AG04450 (cell line): ENCODE data around the gene HK2. TPM values are rescaled to one million over a fixed set of nuclear protein-coding genes. Genes with fewer than 3 reads are reported as not detected.
A peak's percentile ranks its signal among the peaks of the same experiment; 100 is the strongest.
"Not testable (repeated sequence)": the region's sequence is repeated elsewhere in the genome, so short reads cannot be mapped to it uniquely, and the experiment has no call there.

Experiments
- CTCF ChIA-PET: fragments of 300-600, 350-600 bp; formaldehyde crosslinking; extraction: SDS; loops from one replicate; lab custom pipeline; 2022; ENCODE audit warnings: antibody characterized with exemption, inconsistent platforms; lab: Charles Lee
- POLR2A ChIA-PET: fragments of 350-600 bp; formaldehyde crosslinking; extraction: SDS; loops from one replicate; lab custom pipeline; 2021; ENCODE audit warnings: antibody characterized with exemption, inconsistent platforms; lab: Yijun Ruan, JAX
- DNase-seq: peaks from one replicate; pipeline ENCODE4 v3.0.0-alpha.2; 2011; ENCODE audit warnings: low read depth, low spot score
- H3K27ac ChIP-seq: one replicate; pipeline ENCODE4 v1.5.1; 2012; ENCODE audit warnings: low read depth, low read length, control low read depth
- H3K27me3 ChIP-seq: one replicate; pipeline ENCODE4 v1.6.0; 2012; ENCODE audit warnings: low read length; ENCODE audit not compliant: control insufficient read depth, insufficient read depth
- H3K4me3 ChIP-seq: 2 replicates; pipeline ENCODE4 v1.5.1; 2011; ENCODE audit warnings: mild to moderate bottlenecking, low read depth, low read length, control low read depth
- H3K9me3 ChIP-seq: 2 replicates; pipeline ENCODE4 v1.5.1; 2012; ENCODE audit warnings: low read length; ENCODE audit not compliant: control insufficient read depth, insufficient read depth
- polyA plus RNA-seq: library from polyadenylated mRNA; depleted of rRNA; stranded (reverse); fragments of >200 nt; gene quantifications from 2 replicates; pipeline ENCODE4 v1.2.3, GENCODE V29; 2011
- TF ChIP-seq, protein P1 (sequence below): IDR thresholded peaks from 2 replicates; pipeline ENCODE4 v1.5.1; 2011; ENCODE audit warnings: low read depth, low read length, control low read depth, inconsistent platforms

The HK2 gene
- polyA plus RNA-seq, 1 experiment = 12.5 TPM

DNA sequence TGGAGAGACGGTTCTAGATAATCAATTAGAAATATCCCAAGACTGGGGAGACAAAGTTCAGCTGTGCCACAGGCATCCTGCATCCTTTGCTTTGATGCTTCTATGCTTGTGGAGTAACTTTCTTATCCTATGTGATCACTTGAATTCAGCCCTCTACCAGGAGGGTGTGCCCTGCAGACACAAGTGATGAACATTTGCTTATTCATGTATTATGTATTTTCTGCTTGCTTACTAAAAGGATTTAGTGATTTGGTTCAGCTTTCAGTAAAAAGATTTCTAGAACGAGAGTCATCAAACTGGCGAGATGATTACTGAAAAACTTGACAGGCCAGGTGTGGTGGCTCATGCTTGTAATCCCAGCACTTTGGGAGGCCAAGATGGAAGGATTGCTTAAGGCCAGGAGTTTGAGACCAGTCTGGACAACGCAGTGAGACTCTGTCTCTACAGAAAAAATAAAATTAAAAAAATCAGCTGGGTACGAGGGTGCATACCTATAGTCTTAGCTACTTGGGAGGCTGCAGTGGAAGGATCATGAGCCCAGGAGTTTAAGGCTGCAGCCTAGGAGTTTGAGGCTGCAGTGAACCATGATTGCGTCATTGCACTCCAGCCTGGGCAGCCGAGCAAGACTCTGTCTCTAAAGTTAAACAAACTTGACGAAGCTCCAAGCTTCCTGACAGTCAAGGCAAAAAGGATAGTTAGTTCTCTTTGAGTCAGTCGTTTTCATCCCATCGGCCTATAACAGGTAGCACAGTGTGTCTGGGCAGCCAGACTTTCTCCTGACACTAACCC is 13.3 kb downstream of the HK2 start:
- CTCF ChIA-PET = interaction anchor here (1.3 to 1.7 kb wide), 2 partner anchors 10 to 29 kb away, joined by 8 to 11 read pairs; no protein-coding TSS in a partner anchor
- H3K27me3 ChIP-seq = no peaks in the 10 kb centered on the region

DNA sequence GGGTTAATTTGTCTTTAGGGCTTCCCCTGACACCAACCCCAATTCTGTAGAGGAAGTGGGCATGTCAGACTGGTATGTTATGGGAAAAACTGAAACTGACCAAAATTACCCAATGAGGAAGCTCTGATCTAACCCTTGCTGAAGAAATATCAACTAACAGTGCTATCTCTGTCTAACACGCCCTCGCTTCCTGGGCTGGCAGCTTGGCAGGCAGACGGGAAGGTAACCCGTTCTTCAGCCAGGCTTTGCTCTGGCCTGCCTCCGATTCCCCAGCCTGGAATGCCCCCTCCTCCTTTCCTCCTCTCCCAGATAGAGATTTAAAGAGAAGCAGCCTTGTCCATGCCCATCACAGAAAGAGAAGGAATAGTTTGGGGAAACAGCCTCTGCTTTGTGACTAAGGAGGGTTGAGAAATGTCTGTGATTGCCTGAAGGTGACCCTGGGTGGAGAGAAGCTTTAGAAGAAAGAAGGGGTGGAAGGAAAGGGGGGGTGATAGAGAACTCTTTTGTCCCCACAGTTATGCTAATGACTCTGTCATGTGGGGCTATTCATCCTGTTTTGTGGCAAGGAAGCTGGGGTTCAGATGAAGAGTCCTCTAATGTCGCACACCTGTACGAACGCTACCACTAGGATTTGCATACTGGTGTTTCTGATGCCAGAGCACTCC is 15.4 kb downstream of the HK2 start:
- Histone ChIP-seq H3K4me3 (no peak overlapping the region), H3K27ac (no peak overlapping the region), H3K27me3 (no peaks in the 10 kb centered on the region), H3K9me3 (no peaks in the 10 kb centered on the region)
- DNase-seq = no peak
- ChIA-PET CTCF (interaction anchor here (1.5 to 1.7 kb wide), 2 partner anchors 28 to 158 kb away, joined by 4 read pairs; no protein-coding TSS in a partner anchor), POLR2A (interaction anchor here (0.7 kb wide), 1 partner anchor 454 kb away, joined by 3 read pairs; no protein-coding TSS in a partner anchor)
- TF ChIP-seq, protein P1, sequence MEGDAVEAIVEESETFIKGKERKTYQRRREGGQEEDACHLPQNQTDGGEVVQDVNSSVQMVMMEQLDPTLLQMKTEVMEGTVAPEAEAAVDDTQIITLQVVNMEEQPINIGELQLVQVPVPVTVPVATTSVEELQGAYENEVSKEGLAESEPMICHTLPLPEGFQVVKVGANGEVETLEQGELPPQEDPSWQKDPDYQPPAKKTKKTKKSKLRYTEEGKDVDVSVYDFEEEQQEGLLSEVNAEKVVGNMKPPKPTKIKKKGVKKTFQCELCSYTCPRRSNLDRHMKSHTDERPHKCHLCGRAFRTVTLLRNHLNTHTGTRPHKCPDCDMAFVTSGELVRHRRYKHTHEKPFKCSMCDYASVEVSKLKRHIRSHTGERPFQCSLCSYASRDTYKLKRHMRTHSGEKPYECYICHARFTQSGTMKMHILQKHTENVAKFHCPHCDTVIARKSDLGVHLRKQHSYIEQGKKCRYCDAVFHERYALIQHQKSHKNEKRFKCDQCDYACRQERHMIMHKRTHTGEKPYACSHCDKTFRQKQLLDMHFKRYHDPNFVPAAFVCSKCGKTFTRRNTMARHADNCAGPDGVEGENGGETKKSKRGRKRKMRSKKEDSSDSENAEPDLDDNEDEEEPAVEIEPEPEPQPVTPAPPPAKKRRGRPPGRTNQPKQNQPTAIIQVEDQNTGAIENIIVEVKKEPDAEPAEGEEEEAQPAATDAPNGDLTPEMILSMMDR = no peak

More for the DNA sequence above, 13.3 kb downstream of the HK2 start:
- POLR2A ChIA-PET = no interaction called here
- DNase-seq = no peak
- H3K9me3 ChIP-seq = no peaks in the 10 kb centered on the region
- TF ChIP-seq, protein P1 = no peak
- H3K4me3 ChIP-seq = no peak overlapping the region
- peak overlapping the region; percentile 39 for H3K27ac ChIP-seq

DNA sequence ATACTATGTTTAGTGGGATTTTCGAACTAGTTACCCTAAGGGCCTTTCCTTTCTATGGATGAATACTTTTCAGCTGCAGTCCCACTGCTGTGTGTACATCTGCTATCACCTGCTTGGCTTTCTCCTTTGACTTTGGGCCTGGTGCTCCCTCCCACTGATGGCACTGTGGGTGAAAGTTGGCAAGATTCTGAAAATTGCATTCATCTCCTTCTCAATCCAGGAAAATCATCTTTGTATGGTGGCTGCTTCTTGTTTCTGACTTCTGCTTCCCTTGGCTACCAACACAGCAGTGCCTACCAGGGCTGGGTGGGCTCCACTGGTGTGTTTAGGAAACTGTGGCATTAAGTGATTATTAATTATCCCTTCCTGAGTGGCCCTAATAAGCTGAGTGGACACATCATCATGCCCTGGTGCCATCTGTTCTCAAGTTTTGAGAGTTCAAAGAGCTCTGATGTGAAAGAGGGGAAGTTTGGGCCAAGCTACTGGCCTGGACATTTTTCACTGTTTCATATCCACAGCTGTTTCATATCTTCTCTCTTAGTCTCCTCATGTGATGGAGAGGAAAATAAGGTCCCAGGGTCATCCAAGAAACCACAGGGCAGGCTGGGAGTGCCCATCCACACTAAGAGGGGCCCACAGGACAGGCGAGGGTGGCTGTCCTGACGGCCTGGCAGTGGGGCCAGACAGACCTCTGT is 16.7 kb downstream of the HK2 start:
- H3K9me3 ChIP-seq = no peaks in the 10 kb centered on the region
- no peaks in the 10 kb centered on the region for H3K27me3 ChIP-seq
- ChIA-PET POLR2A (no interaction called here), CTCF (interaction anchor here (0.8 to 1.7 kb wide), 5 partner anchors 14 to 160 kb away, joined by 3 to 7 read pairs (median 4); no protein-coding TSS in a partner anchor)
- no peak for DNase-seq
- H3K27ac ChIP-seq = no peak overlapping the region
- TF ChIP-seq, protein P1 = no peak
- H3K4me3 ChIP-seq = no peak overlapping the region

DNA sequence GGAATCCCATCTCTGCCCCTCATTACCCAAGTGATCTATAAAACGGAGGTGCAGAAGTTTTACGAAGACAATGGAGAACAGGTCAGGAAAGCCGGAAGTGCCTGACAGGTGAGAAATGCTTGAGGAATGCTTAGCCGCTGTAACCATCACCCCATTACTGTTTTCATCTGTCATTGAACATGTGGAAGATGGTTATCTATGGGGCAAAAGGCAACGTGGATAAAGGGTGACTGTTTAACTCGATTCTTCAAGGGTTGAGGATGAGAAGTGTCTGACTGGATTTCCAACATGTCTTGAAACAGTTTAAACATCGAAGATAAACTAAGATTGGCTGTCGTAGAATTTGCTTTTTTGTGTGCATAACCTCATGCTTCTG is 17.3 kb downstream of the HK2 start:
- no peak overlapping the region for H3K27ac ChIP-seq
- no peaks in the 10 kb centered on the region for H3K9me3 ChIP-seq
- no peak overlapping the region for H3K4me3 ChIP-seq
- ChIA-PET CTCF (interaction anchor here (0.9 to 1.5 kb wide), 2 partner anchors 14 to 25 kb away, joined by 3 to 7 read pairs; no protein-coding TSS in a partner anchor), POLR2A (no interaction called here)
- DNase-seq = no peak
- no peaks in the 10 kb centered on the region for H3K27me3 ChIP-seq
- TF ChIP-seq, protein P1 = no peak

DNA sequence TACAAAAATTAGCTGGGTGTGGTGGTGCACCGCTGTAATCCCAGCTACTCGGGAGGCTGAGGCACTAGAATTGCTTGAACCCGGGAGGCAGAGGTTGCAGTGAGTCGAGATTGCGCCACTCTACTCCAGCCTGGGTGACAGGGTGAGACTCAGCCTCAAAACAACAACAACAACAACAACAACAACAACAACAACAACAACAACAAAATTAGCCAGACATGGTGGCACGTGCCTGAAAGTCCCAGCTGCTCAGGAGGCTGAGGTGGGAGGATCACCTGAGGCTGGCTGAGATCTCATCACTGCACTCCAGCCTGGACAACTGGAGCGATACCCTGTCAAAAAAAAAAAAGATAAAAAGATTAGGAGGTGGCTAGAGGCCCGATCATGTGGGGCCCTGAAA is 19.4 kb downstream of the HK2 start:
- POLR2A ChIA-PET = not testable (repeated sequence)

More for the DNA sequence above, 19.4 kb downstream of the HK2 start:
- not testable (repeated sequence) for H3K27ac ChIP-seq, H3K4me3 ChIP-seq, H3K9me3 ChIP-seq, H3K27me3 ChIP-seq, DNase-seq
- CTCF ChIA-PET = interaction anchor here (0.9 to 1.5 kb wide), 4 partner anchors 9 to 85 kb away, joined by 3 to 6 read pairs (median 4); no protein-coding TSS in a partner anchor
